K562 (cell line): ENCODE results near the gene SLC12A6. TPM values are rescaled to one million over a fixed set of nuclear protein-coding genes. Genes with fewer than 3 reads are reported as not detected.

Experiments
- ATAC-seq: fragments of 200-7000 bp; cut with Tn5 transposase; 3 replicates; pipeline ENCODE4 v1.9.1; 2020; ENCODE audit warnings: moderate library complexity
- Bru-seq: library from RNA; stranded (reverse); fragments of 400-500 nt; gene quantifications from one replicate; lab custom pipeline; 2021; lab: Mats Ljungman, UMichigan
- BruChase-seq, 2 experiments: library from RNA; stranded (reverse); fragments of 400-500 nt; gene quantifications; one replicate each; lab custom pipeline; 2021; lab: Mats Ljungman, UMichigan
- BruUV-seq: library from RNA; stranded (reverse); fragments of 400-500 nt; replicated peaks from 2 replicates; lab custom pipeline; 2021; lab: Mats Ljungman, UMichigan
- CTCF ChIA-PET: fragments of 300-600 bp; formaldehyde crosslinking; extraction: SDS; loops from one replicate; lab custom pipeline; 2021; ENCODE audit warnings: low intra/inter-chr PET ratio; lab: Yijun Ruan, JAX
- POLR2A ChIA-PET: fragments of 300-600, 350-650 bp; sonication (Branson Sonifier 250); formaldehyde crosslinking; extraction: SDS; loops from one replicate; lab custom pipeline; 2021; ENCODE audit warnings: antibody characterized with exemption, inconsistent platforms; lab: Yijun Ruan, JAX
- DNase-seq, 4 experiments: peaks; one replicate each; pipeline versions ENCODE4 v3.0.0 to v3.0.0-alpha.2; 2011 to 2018; ENCODE audit warnings: low spot score in 3 of 4, mixed read lengths in 3 of 4; ENCODE audit errors: extremely low read depth in 1 of 4
- FAIRE-seq: peaks from 2 replicates; lab custom pipeline; 2011; peaks lifted over from hg19 to GRCh38; lab: Jason Lieb, UNC
- H2AFZ ChIP-seq: 2 replicates; pipeline ENCODE4 v1.6.0; 2011; ENCODE audit warnings: low read depth, low read length, control low read depth, inconsistent platforms
- H3K27ac ChIP-seq: fragments of 200-600 bp; 3 replicates; pipeline ENCODE4 v1.8.0; 2011; ENCODE audit warnings: low read depth, mild to moderate bottlenecking, control low read depth, inconsistent platforms, low read length, moderate library complexity, mixed read lengths; ENCODE audit errors: extremely low read depth
- H3K27me3 ChIP-seq, 2 experiments: fragments of 300-600 bp in 1 of 2; 2 replicates in 1 of 2; 3 replicates in 1 of 2; pipeline versions ENCODE4 v1.6.0 to v1.8.0; 2011; ENCODE audit warnings: inconsistent platforms in 2 of 2, low read length in 2 of 2, mild to moderate bottlenecking in 1 of 2, mixed read lengths in 1 of 2, moderate library complexity in 1 of 2; ENCODE audit not compliant: control insufficient read depth in 2 of 2, insufficient read depth in 2 of 2
- H3K36me3 ChIP-seq: fragments of 300-600 bp; 3 replicates; pipeline ENCODE4 v1.8.0; 2011; ENCODE audit warnings: mild to moderate bottlenecking, low read length, inconsistent platforms; ENCODE audit not compliant: control insufficient read depth, insufficient read depth
- H3K4me1 ChIP-seq, 2 experiments: fragments of 200-600 bp in 1 of 2; replicated peaks in 1 of 2; 2 replicates in 1 of 2; 3 replicates in 1 of 2; pipeline versions ENCODE4 v1.5.1 to v1.8.0; 2011; ENCODE audit warnings: inconsistent platforms in 2 of 2, low read length in 2 of 2, mild to moderate bottlenecking in 1 of 2, mixed read lengths in 1 of 2, moderate library complexity in 1 of 2; ENCODE audit not compliant: control insufficient read depth in 2 of 2, insufficient read depth in 2 of 2
- H3K4me2 ChIP-seq: 2 replicates; pipeline ENCODE4 v1.6.1; 2011; ENCODE audit warnings: low read length, control low read depth, inconsistent platforms, mixed read lengths; ENCODE audit not compliant: insufficient read depth
- H3K4me3 ChIP-seq: fragments of 200-600 bp; sonication (generic), shearing (Covaris generic); 2 replicates; pipeline ENCODE4 v1.5.1; 2016; ENCODE audit warnings: control low read depth, inconsistent platforms
- H3K79me2 ChIP-seq: fragments of 200-600 bp; 3 replicates; pipeline ENCODE4 v1.8.0; 2011; ENCODE audit warnings: low read length, inconsistent platforms; ENCODE audit not compliant: control insufficient read depth, insufficient read depth
- H3K9ac ChIP-seq, 2 experiments: 2 replicates each; pipeline versions ENCODE4 v1.6.0 to v1.6.1; 2011; ENCODE audit warnings: low read depth in 2 of 2, low read length in 2 of 2, control low read depth in 1 of 2, inconsistent platforms in 1 of 2, mild to moderate bottlenecking in 1 of 2, mixed read lengths in 1 of 2; ENCODE audit not compliant: insufficient read depth in 1 of 2
- H3K9me1 ChIP-seq: one replicate; pipeline ENCODE4 v1.6.0; 2011; ENCODE audit warnings: inconsistent platforms, mild to moderate bottlenecking, low read length, moderate library complexity; ENCODE audit not compliant: control insufficient read depth, insufficient read depth
- H3K9me3 ChIP-seq: replicated peaks from 2 replicates; pipeline ENCODE4 v1.5.1; 2011; ENCODE audit warnings: low read depth, low read length, inconsistent platforms; ENCODE audit not compliant: control insufficient read depth, insufficient read depth
- H4K20me1 ChIP-seq: replicated peaks from 2 replicates; pipeline ENCODE4 v1.6.1; 2011; ENCODE audit warnings: low read length, inconsistent platforms, mixed read lengths; ENCODE audit not compliant: control insufficient read depth, insufficient read depth
- CHD4 ChIP-seq: fragments of 200-600 bp; sonication (generic); IDR thresholded peaks from 3 replicates; pipeline ENCODE4 v1.6.1; 2012; ENCODE audit warnings: low read depth, mild to moderate bottlenecking, mixed read lengths, low read length, inconsistent platforms; ENCODE audit not compliant: insufficient read depth, insufficient replicate concordance, poor library complexity, severe bottlenecking
- CREB3 ChIP-seq: fragments of 450-650 bp; conservative IDR thresholded peaks from 2 replicates; pipeline ENCODE4 v1.6.1; 2016; ENCODE audit warnings: missing genetic modification characterization, low read depth, mild to moderate bottlenecking, missing compliant biosample characterization, moderate library complexity
- E2F1 ChIP-seq: sonication (generic); formaldehyde crosslinking; IDR thresholded peaks from 2 replicates; pipeline ENCODE4 v1.8.1; 2023; ENCODE audit warnings: mild to moderate bottlenecking, missing genetic modification reagents, moderate library complexity
- EP300 ChIP-seq: IDR thresholded peaks from 2 replicates; pipeline ENCODE4 v1.6.1; 2012; ENCODE audit warnings: low read length, improper control_type of control experiment
- FOXP1 ChIP-seq: sonication (generic); formaldehyde crosslinking; IDR thresholded peaks from 2 replicates; pipeline ENCODE4 v1.8.0; 2022; ENCODE audit warnings: mild to moderate bottlenecking, missing genetic modification reagents
- MXD1 ChIP-seq: fragments of 250-450 bp; sonication (Bioruptor Pico); IDR thresholded peaks from 2 replicates; pipeline ENCODE4 v1.8.0; 2021; ENCODE audit warnings: borderline replicate concordance, mild to moderate bottlenecking, moderate library complexity; ENCODE audit not compliant: poor library complexity, severe bottlenecking
- POLR2AphosphoS2 ChIP-seq: IDR thresholded peaks from 2 replicates; pipeline ENCODE4 v1.6.1; 2012; ENCODE audit warnings: low read length, improper control_type of control experiment
- PRMT5 ChIP-seq: sonication (generic); formaldehyde crosslinking; IDR thresholded peaks from 2 replicates; pipeline ENCODE4 v1.5.0; 2020; ENCODE audit warnings: missing genetic modification reagents
- PYGO2 ChIP-seq: fragments of 450-650 bp; IDR thresholded peaks from 2 replicates; pipeline ENCODE4 v1.6.1; 2016; ENCODE audit warnings: mild to moderate bottlenecking, missing genetic modification characterization, moderate library complexity, missing compliant biosample characterization
- RNF2 ChIP-seq: sonication (generic); IDR thresholded peaks from 2 replicates; pipeline ENCODE4 v1.6.1; 2016
- WGBS: fragments of 100-300 bp; shearing (Covaris generic); methylation state at CpG from one replicate; pipeline ENCODE4 v1.1.6; 2016; ENCODE audit warnings: low coverage, mixed read lengths; ENCODE audit not compliant: insufficient coverage; ENCODE audit errors: missing lambda C conversion rate; 5-methylcytosine and 5-hydroxymethylcytosine counted together
- in situ Hi-C: fragments of 300-500 bp; cut with MboI; formaldehyde crosslinking; loops from 4 replicates; pipeline ENCODE4 v1.15.0; 2018; ENCODE audit warnings: inconsistent platforms, mixed read lengths
- intact Hi-C: fragments of 100-400 bp; cut with micrococcal nuclease; formaldehyde crosslinking; loops from 2 replicates; pipeline ENCODE4 v1.14.2; 2022
- long read RNA-seq, 3 experiments: library from polyadenylated mRNA in 2 of 3; library from RNA in 1 of 3; unstranded in 2 of 3; stranded (forward) in 1 of 3; transcript quantifications; one replicate each; pipeline ENCODE4 v2.0.0, GENCODE V29; 2019 to 2022
- polyA minus RNA-seq, 3 experiments: library from RNA; depleted of rRNA, polyadenylated mRNA; stranded (reverse); fragments of >200 nt; gene quantifications; 2 replicates each; pipeline ENCODE4 v1.2.3, GENCODE V29; 2011
- polyA plus RNA-seq, 8 experiments: library from polyadenylated mRNA; depleted of rRNA in 4 of 8; stranded (reverse) in 5 of 8; unstranded in 3 of 8; fragments of >200 nt; fragmentation: Nextera tagmentation in 2 of 8; fragmentation: Illumina TruSeq in 1 of 8; extraction: Ambion mirVana in 2 of 8; extraction: Trizol in 1 of 8; gene quantifications; 2 replicates each; pipeline versions ENCODE4 v1.2.1 to v1.2.3, GENCODE V29; 2011 to 2014; ENCODE audit warnings: inconsistent platforms in 1 of 8, missing spikeins in 1 of 8
- total RNA-seq, 7 experiments: library from RNA; depleted of rRNA in 6 of 7; stranded (reverse); fragments of >200 nt in 6 of 7; fragmentation: Illumina TruSeq in 2 of 7; extraction: Trizol in 2 of 7; gene quantifications; 2 replicates each; pipeline versions ENCODE4 v1.2.1 to v1.2.3, GENCODE V29; 2011 to 2021; ENCODE audit warnings: low replicate concordance in 1 of 7

The SLC12A6 gene
- total RNA-seq (2011; cell fraction: chromatin; rRNA removed; ENCODE audit: low replicate concordance), result 42.7 and 61.2 TPM in 2 replicates
- total RNA-seq (2011; cell fraction: nucleolus; rRNA removed), result 24.5 and 27.0 TPM in 2 replicates
- total RNA-seq (2011; cell fraction: nucleoplasm; rRNA removed), result 31.5 and 37.7 TPM in 2 replicates
- total RNA-seq (2014; rRNA removed) (4.9 and 5.4 TPM in 2 replicates), total RNA-seq (2014; rRNA removed; fragmentation: Illumina TruSeq; extraction: Trizol) (8.0 and 9.9 TPM in 2 replicates), total RNA-seq (2015; rRNA removed; fragmentation: Illumina TruSeq; extraction: Trizol) (6.7 and 7.6 TPM in 2 replicates), total RNA-seq (2021) (9.0 and 9.4 TPM in 2 replicates), polyA plus RNA-seq (2011; rRNA removed) (16.3 and 16.4 TPM in 2 replicates), polyA plus RNA-seq (2014; fragmentation: Illumina TruSeq; extraction: Trizol) (9.5 and 10.2 TPM in 2 replicates), polyA plus RNA-seq (2014; fragmentation: Nextera tagmentation; extraction: Ambion mirVana) (1 to 10 TPM; 1.4 to 2.2 TPM), polyA plus RNA-seq (2014; rRNA removed) (5.7 and 7.5 TPM in 2 replicates), polyA minus RNA-seq (2011; rRNA and poly(A)+ RNA removed) (44.8 and 49.5 TPM in 2 replicates), Bru-seq, nascent RNA (percentile 60 among the genes with signal in this experiment), BruChase-seq, experiment 1, labeled RNA remaining after a 2-hour chase (percentile 65 among the genes with signal in this experiment), BruChase-seq, experiment 2, labeled RNA remaining after a 6-hour chase (percentile 65 among the genes with signal in this experiment)
- 7.9 and 12.1 TPM in 2 replicates for polyA plus RNA-seq (2011; cell fraction: cytosol; rRNA removed)
- 22.6 and 25.1 TPM in 2 replicates for polyA plus RNA-seq (2011; cell fraction: nucleus; rRNA removed)
- polyA plus RNA-seq (2012), result 5.7 and 9.7 TPM in 2 replicates
- polyA minus RNA-seq (2011; cell fraction: cytosol; rRNA and poly(A)+ RNA removed), result 13.1 and 19.1 TPM in 2 replicates
- 20.5 and 35.5 TPM in 2 replicates for polyA minus RNA-seq (2011; cell fraction: nucleus; rRNA and poly(A)+ RNA removed)
- long read RNA-seq, experiment 1, full-length matches to known transcripts, result 2 of 11 reads
- long read RNA-seq, experiment 1, partial matches to known transcripts, result 1 of 11 reads
- long read RNA-seq, experiment 1, other reads (novel, unspliced or antisense), result 8 of 11 reads
- long read RNA-seq, experiment 2, partial matches to known transcripts, result 0 of 6 reads
- long read RNA-seq, experiment 2, other reads (novel, unspliced or antisense), result 6 of 6 reads
- long read RNA-seq, experiment 3, partial matches to known transcripts, result 0 of 1 reads
- long read RNA-seq, experiment 3, other reads (novel, unspliced or antisense), result 1 of 1 reads

GRCh38 chr15:34337557-34338306, at the start of gene SLC12A6:
Gene SLC12A6, minus strand, starts transcription at chr15:34337781. Its CDS starts 1,101 bp downstream, at chr15:34336680.
- Histone ChIP-seq H3K9ac (peak within 1 kb of the TSS; percentile 64 to 94; a peak in 3 of 4 replicates), H3K4me1 (peaks cover 27 to 37% of the 10 kb centered on the region in 2 experiments), H3K79me2 (peaks cover 25% of the 10 kb centered on the region), H3K27ac (peak within 1 kb of the TSS; percentile 77), H3K4me3 (peak within 1 kb of the TSS; percentile 79), H2AFZ (peak within 1 kb of the TSS; percentile 90), H3K36me3 (peaks cover 31% of the 10 kb centered on the region), H3K9me1 (no peaks in the 10 kb centered on the region), H3K27me3 (no peaks in the 10 kb centered on the region), H4K20me1 (no peaks in the 10 kb centered on the region), H3K4me2 (peak within 1 kb of the TSS; percentile 87), H3K9me3 (no peaks in the 10 kb centered on the region)
- POLR2A ChIA-PET, result interaction anchor here (1.0 to 3.5 kb wide), 9 partner anchors 9 to 250 kb away, joined by 3 to 27 read pairs (median 5); no protein-coding TSS in a partner anchor
- peak; percentile 93 to 95 (median 94) for DNase-seq
- CTCF ChIA-PET, result no interaction called here
- peak; percentile 97 for ATAC-seq
- intact Hi-C loops, result loop anchor here (5.0 kb wide), 1 partner anchor 95 kb away; no protein-coding TSS in a partner anchor
- BruUV-seq, result no TSS peak
- in situ Hi-C loops, result no loop called here
- FAIRE-seq, result peak; percentile 78
- WGBS, result under 1% methylated on average over 64 of the region's 78 CpGs
- TF ChIP-seq CHD4 (no peak), CREB3 (tag) (no peak), POLR2AphosphoS2 (peak; percentile 78; the same call in 1 of the 2 replicates), MXD1 (no peak), FOXP1 (CRISPR knock-in tag) (peak; percentile 79), PRMT5 (CRISPR knock-in tag) (no peak), PYGO2 (tag) (no peak), EP300 (no peak), E2F1 (no peak), RNF2 (no peak)
